ENCODE data around the gene SLC25A34.

- TF ChIP-seq CTCF (IDR thresholded peaks at IDR 0.05), result no peak
- no peak for TF ChIP-seq EP300 (IDR thresholded peaks at IDR 0.05)
- no peak for TF ChIP-seq POLR2A (IDR thresholded peaks at IDR 0.05)
Observed at GRCh38 chr1:15696956-15697521, 39.0 kb upstream of the SLC25A34 start.

Measured in ovary (tissue), 3 donors.